GM19438 (cell line): ENCODE results near the gene RNF144B.
"Not testable (repeated sequence)": the region's sequence is repeated elsewhere in the genome, so short reads cannot be mapped to it uniquely, and the experiment has no call there.

Experiments
- ATAC-seq: cut with Tn5 transposase; IDR thresholded peaks from one replicate; pipeline ENCODE4 v1.9.1; 2021; ENCODE audit warnings: low read depth; ENCODE audit not compliant: unreplicated experiment

The RNF144B gene

DNA sequence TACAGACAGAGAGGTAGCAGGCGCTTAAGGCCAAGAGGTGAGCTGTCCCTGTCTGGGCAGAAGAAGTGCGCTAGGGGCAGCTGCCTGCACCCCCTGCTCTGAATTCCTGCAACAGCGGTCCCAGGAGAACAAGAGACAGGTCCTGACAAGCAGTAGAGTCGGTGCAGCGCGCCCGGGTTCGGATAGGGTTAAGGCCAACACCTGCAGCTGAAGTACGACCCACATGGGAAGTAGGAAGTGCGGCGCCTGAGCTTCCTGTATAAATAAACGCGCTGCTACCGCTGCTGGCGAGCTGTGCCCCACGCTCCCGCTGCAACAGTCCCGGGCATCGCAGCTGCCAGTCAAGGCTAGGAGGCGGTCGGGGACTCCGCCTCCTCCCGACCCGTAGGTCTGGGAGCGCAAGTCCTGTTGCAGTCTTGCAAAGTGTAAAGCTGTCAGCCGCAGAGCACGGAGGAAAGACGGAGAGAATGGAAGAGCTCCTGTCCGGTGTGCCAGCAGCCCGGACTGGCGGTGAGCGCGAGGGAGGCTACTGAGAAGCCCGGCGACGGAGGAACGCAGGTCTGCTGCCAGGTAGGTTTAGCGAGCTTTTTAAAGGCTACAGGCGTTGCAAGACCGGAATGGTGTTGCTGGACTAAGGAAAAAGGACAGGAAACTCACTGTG lies at the start of gene RNF144B:
RNF144B (plus strand) TSS at position 290 of the 661 bp plus-strand sequence. CDS start 12,185 bp downstream, outside the sequence.
- peak; percentile 84 for ATAC-seq

GRCh38 chr6:18339599-18339998 lies 47.6 kb upstream of the RNF144B start:
- ATAC-seq: no peak

GRCh38 chr6:18340781-18341551 lies 46.2 kb upstream of the RNF144B start:
- no peak for ATAC-seq

GRCh38 chr6:18342223-18342622 lies 44.9 kb upstream of the RNF144B start:
- ATAC-seq: no peak

GRCh38 chr6:18343741-18344140 lies 43.4 kb upstream of the RNF144B start:
- ATAC-seq: no peak

DNA sequence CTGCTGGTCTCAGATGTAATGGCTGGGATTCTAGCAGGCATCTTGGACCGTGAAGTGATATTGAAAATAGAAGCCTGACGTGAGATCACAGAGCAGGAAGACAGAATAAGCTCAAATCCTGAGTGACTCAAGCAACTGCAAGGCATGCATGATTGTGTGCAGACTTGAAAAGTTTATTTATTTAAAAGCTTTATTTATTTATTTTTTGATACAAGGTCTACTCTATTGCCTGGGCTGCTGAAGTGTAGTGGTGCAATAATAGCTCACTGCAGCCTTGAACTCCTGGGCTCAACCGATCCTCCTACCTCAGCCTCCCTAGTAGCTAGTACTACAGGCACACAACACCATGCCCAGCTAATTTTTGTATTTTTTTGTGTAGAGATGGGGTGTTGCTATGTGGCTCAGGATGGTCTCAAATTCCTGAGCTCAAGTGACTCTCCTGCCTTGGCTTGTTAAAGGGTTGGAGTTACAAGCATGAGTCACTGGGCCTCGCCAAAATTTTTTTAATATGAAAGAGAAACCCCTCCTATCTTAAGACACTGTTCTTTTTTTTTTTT lies 40.1 kb upstream of the RNF144B start:
- no peak for ATAC-seq

DNA sequence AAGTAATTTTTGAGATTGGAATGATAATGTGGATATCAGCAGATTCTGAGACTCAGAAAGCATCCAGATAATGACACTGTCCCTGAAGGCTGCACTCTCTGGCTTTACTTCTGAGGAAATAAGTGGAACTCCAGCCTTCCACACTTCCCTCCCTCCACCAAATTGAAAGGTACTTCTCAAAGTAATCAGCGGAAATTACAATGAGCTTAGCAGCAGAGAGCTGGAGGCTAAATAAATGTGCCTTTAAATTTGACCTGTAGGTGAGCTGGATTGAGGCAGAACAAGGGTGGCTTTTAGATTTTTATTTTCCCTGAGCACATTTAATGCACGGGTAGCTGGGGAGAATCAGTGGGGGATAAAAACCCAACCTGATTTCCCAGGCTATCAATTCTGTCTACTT lies 39.3 kb upstream of the RNF144B start:
- no peak for ATAC-seq

DNA sequence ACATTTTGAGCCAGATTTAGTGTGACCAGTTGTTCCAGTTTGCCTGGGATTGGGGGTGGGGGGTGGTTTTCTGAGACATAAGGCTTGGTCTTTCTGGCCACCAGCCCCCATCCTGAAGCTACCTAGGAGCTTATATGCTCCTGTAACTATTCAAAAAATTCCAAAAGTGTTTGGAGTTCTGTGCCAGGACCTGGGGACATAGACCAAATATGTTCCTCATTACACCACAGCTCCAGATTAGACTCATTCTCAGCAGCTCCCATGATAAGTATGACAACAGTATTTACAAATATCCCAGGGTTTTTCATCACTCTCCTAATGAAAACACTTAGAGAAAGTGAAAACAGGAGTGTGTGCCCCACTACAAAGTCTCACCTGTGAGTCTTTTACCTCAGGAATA lies 37.8 kb upstream of the RNF144B start:
- ATAC-seq: no peak

GRCh38 chr6:18350271-18350670 lies 36.9 kb upstream of the RNF144B start:
- no peak for ATAC-seq

- no peak for ATAC-seq
Observed at GRCh38 chr6:18350712-18351111, 36.4 kb upstream of the RNF144B start.

- ATAC-seq: no peak
Observed at GRCh38 chr6:18352001-18352400, 35.1 kb upstream of the RNF144B start.

GRCh38 chr6:18352842-18353241 lies 34.3 kb upstream of the RNF144B start:
- no peak for ATAC-seq

DNA sequence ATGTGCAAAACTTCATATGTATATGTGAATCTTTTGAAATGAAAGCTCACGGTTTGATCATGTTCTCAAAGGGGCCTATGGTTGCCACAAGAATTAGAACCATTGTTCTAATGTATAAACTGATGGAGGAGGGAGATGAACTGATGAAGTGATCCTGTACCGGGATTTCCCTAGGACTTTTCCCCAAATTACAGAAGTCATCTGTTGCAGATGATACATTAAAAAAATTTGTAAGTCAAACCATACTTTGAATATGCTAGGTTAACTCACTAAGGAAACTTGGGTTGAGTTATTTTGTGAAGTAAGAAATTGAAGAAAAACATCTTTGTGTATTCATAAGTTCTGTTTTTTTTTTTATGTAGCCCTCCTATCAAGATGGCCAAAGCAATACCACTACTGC lies 33.9 kb upstream of the RNF144B start:
- no peak for ATAC-seq

DNA sequence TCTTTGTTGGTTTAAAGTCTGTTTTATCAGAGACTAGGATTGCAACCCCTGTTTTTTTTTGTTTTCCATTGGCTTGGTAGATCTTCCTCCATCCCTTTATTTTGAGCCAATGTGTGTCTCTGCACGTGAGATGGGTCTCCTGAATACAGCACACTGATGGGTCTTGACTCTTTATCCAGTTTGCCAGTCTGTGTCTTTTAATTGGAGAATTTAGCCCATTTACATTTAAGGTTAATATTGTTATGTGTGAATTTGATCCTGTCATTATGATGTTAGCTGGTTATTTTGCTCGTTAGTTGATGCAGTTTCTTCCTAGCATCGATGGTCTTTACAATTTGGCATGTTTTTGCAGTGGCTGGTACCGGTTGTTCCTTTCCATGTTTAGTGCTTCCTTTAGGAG lies 29.6 kb upstream of the RNF144B start:
- ATAC-seq: not testable (repeated sequence)

GRCh38 chr6:18359237-18359885 lies 27.8 kb upstream of the RNF144B start:
- ATAC-seq: peak; percentile 80

DNA sequence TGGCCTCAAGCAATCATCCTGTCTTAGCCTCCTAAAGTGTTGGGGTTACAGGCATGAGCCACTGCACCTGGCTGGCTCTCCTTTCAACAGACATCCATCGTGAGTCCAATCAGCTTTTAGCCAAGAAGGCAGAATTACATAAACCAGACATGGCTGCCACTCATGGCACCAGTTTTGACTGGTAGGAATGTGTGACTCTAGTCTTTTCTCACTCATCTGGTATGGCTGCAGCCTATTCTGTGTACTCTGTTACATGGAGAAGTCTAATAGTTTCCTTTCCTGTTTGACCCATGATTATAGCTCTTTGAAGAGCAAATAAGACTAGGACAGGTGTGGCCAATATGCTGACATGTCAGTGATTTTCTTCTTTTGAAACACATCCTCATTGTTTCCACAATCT lies 27.0 kb upstream of the RNF144B start:
- ATAC-seq: no peak

DNA sequence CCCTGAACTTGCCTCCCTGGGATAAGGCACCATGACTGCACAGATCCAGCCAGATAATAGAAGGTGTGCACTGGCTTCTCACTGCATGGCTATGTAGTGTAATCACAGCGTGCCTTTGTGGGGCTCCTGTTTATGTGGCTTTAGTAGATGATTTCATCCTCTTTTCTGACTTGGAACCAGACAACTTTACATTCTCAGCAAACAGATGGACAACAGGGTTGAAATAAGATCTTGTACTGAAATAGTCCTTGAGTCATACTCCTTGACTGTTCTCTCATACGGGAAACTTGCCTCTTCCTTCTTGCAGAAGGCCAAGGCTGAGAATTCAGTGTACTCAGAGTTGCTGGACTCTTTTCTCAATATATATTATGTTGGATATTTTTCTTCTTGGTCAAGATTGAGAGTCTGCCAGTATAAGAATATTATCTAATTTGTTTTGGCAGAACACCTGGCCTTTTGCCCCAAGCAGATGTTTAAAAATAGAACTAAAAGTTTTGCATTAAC lies 25.0 kb upstream of the RNF144B start:
- ATAC-seq: no peak

GRCh38 chr6:18363746-18364145 lies 23.4 kb upstream of the RNF144B start:
- ATAC-seq: no peak

DNA sequence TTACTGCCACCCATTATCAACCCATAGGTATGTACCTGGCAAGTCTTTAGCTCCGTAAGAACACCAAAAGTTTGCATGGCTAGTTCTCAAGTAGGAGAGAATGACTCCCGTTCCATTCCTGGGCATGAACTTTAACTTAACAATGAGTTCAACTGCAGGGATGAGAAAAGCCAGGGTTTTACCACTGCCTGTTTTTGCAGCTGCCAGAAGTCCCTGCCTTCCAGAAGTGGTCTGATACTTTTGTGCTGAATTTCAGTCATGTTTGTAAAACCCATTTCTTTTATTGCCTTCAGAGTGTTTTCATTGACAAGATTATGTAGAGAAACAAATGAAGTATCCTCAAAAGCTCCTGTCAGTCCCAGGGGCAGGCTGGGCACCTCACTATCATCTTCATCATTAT lies 22.6 kb upstream of the RNF144B start:
- not testable (repeated sequence) for ATAC-seq

GRCh38 chr6:18367371-18367770 lies 19.8 kb upstream of the RNF144B start:
- no peak for ATAC-seq
